HG02973 (cell line): ENCODE measurements around the gene CDC42BPA.
"Not testable (repeated sequence)": the region's sequence is repeated elsewhere in the genome, so short reads cannot be mapped to it uniquely, and the experiment has no call there.

ENCODE experiments used
- ATAC-seq: cut with Tn5 transposase; IDR thresholded peaks from one replicate; pipeline ENCODE4 v1.9.1; 2021; ENCODE audit warnings: moderate library complexity; ENCODE audit not compliant: unreplicated experiment

CDC42BPA gene

DNA sequence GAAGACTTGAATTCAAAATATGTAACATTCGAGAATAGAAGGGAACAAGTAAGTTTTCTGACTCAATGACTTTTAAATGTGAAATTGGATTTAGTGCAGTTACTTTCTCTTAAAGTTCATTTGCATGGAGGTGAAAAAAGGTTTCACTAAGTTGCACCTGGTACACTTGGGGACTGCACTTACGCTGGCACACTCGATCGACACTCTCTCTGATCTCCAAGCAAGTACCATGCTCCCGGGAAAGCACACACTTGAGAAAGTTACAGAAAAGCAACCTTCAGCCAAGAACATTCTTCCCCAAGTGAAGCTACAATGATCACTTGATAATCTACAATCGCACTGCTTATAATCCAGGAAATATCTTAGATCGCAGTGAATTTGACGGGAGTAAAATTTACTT is 315.1 kb downstream of the CDC42BPA start:
- no peak for ATAC-seq

DNA sequence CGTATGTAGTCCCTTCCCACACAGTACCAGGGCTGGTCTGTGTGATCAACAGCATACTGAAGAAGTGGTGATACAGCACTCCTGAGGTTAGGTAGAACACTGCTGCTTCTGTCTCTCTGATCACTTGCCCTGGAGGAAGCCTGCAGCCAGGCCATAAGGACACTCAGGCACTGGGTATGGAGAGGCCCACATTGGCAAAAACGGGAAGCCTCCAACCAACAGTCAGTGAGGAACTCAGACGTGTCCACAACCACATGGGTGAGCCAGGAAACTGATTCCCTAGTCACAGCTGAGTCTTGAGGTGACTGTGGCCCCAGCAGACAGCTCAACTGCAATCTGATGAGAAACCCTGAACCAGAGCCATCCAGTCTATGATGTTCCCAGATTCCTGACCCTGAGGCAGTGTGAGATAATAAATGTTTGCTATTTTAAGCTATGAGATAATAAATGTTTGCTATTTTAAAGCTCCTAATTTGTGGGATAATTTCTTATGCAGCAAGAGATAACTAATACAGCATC is 315.7 kb downstream of the CDC42BPA start:
- ATAC-seq = no peak

DNA sequence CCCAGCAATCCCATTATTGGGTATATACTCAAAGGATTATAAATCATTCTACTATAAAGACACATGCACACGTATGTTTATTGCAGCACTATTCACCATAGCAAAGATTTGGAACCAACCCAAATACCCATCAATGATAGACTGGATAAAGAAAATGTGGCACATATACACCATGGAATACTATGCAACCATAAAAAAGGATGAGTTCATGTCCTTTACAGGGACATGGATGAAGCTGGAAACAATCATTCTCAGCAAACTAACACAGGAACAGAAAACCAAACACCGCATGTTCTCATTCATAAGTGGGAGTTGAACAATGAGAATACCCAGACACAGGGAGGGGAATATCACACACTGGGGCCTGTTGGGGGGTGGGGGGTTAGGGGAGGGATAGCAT is 318.7 kb downstream of the CDC42BPA start:
- ATAC-seq = not testable (repeated sequence)

DNA sequence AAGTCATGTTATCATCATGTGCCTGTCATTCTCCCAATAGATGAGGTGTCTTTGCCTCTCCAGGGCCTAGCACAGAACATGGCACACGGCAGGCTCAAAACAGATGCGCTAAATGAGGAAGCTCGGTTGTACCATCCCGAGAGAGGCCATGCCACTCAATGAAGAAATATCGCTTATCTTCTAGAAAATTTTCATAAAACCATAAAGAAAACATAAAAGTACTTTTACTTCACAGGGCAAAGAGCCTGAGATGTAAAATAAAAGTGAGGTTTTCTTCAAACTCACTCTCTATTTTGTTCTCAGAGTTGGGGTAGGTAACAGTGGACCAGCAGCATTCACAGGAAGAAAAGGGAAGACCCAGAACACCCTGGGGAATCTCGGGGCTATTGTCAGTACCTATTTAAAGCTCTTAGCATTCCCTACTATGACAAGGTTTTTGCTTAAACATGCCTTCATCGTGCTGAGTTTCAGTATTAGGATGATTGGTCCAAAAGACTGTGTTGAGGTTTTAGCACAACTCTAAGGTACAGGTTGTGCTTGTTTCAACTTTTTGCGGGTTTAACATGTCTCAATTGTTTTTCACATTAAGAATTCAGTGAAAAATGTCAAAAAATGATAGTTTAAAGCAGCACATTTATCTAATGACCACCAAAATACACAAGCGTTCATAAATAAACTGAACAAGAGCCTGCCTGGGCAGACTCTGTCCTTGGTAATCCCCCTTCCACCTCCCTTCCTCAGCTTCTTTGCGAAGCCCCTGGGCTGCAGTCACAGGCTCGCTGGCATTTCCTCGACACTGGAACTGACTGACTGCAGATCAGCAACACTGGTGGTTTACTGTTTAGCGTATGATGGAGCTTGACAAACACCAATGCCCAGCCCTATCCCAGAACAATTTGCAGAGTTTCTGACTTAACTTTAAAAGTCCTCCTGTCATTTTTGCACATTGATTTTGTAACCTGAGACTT is 322.6 kb downstream of the CDC42BPA start:
- ATAC-seq = peak; percentile 99

DNA sequence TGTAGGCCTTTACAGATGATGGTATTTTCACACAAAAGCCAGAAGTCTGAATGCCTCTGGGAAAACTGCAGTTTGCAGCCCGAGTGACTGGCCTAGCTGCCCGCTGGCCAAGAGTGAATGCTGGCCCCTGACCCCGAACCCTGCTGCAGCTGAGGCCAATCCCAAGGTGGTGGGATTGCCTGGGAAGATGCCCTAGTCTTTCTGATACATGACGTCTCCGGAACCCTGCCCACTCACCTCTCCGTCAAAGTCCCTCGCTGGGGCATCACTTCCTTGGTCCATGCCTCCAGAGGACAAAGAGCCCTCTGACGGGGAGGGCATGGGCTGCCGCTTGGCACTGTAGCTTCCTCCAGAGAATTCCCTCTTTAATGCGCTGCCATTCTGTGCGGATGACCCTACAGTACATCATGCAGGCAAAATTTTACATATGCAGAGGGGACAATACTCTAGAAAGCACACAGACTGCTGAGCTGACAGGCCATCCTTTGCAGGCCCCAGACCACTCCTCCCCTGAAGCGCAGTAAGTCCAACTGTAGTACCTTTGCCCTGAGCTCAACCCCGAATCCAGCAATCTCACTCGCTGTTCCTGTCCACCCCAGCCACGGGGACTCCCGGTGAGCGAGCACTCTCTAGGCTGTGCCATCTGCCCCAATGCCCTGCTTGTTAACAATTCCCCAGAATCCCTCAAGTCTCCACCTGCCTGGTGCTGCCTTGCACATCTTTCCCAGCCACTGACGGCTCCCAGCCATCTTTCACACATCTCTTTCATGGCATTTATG is 323.5 kb downstream of the CDC42BPA start:
- no peak for ATAC-seq

DNA sequence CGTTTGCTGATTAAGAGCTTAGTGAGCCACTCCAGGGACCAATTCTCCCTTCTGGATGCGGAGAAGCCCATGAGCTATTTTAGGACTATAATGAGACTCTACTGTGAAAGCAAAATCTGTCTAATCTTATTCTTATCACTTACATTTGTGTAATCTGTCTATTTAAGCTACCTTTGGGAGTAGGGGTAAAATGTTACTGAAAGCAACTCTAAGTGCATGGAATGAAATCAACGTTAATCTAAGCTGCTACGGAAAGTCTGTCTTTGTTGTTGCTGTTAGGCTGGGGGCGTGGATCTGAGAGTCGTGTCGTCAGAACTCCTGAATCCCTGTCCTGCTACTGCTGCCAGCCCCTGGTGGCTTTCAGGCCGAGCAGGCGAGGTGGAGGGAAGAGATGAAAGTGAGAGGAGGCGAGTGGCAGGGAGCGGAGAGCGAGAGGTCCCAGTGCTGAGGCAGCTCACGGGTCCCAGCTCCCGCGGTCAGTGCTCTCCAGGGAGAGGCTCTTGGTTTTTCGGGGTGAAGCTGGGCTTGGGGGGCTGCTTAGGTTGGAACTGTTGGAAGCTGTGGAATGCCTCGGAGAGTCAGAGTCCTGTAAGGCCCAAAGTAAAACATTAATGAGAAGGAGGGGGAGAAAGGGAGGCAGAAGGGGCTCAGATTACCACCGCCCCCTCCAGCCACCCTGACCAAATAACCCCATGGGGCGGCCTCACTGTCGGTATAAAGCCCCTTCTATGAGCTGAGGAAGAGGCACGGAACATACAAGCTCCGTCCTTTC is 324.3 kb downstream of the CDC42BPA start:
- ATAC-seq = no peak

DNA sequence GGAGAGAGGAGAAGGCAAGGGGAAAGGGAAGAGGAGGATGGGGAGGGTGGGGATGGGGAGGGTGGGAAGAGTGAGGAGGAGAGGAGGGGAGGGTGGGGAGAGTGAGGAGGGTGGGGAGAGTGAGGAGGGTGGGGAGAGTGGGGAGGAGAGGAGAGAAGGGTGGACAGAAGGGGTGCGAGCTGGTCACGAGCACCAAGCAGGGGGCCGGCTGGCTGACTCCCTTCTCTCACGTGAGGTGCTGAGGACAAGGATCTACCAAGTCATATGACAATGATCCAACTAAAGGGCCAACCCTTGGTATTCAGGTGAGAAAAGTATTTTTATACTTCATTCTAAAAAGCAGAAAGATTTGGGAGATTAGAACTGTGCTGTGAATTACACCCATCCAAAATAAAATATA is 326.4 kb downstream of the CDC42BPA start:
- ATAC-seq = no peak

DNA sequence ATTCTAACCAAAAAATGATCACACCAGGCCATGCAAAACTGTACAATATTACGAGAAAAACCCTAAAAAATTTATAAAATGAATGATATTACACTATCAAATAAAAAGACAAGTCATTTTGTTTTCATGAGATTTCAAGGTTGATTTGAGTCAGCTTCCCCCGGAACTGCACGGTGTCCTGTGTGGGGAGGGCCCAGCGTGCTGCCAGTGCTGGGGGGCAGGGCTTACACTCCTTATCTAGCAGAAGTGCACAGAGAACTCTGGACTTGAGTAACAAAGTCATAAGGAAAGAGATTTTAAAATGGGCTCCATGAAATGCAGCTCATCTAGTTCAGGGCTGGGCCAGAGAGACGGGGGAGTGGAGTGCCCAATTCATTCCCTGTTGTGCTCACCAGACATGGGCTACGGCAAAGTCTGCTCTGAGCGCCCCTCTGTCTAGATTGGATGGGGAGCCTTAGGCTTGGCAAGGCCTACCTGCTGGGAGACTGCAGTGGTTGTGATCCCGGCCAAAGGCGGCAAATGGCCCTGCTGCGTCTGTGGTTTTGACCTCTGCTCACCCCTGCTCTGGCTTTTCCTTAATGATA is 328.1 kb downstream of the CDC42BPA start:
- ATAC-seq = no peak

DNA sequence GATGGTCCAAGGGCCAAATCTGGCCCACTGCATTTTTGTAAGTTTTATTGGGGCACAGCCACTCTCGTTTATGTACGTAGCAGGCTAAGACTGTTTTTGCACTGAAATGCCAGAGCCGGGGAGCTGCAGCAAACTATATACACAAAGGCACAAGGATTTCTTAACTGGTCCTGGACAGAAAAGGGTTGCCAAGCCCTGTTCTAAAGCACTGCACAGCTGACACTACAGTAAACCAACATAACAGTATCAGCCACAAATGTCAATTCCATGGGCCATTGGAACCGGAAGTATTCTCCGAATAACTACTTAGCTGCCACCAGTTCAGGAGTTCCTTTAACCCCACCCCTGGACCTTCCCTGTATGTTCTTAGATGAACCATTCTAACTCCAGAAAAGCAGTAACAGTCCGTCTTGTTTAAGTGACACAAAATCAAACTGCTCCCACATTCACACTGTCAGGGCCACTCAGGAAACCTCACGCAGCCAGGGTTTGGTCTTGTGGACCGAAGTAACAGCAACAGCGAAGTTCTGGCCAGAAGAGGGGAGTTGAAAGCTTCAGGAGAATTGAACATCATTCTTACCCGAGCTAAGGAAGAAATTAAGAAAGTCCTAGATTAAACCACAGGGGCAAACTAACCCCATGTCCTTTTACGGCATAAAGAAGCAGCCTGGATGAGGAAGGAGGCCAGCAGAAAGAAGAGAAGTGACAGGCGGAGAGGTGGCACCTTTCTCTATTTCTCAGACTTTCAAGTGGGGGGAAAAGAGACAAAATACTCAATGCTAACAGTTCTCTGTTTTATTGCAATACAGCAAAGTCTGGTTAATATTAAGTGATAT is 329.0 kb downstream of the CDC42BPA start:
- no peak for ATAC-seq

DNA sequence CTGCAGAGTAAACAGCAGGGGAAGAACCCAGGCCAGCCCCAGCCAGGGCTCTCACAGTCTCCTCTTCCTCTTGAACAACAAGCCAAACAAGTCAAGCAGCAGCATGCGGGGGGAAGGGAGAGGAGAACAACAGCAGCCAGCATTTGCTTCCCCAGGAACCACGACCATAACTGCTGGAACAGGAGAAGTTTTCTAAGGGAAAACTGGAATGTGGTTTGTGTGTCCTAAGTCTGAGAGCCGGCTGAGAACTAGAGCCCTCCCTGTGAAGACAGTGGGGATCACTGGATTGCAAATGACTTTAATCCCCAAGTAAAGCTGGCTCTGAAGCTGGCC is 330.0 kb downstream of the CDC42BPA start:
- no peak for ATAC-seq

DNA sequence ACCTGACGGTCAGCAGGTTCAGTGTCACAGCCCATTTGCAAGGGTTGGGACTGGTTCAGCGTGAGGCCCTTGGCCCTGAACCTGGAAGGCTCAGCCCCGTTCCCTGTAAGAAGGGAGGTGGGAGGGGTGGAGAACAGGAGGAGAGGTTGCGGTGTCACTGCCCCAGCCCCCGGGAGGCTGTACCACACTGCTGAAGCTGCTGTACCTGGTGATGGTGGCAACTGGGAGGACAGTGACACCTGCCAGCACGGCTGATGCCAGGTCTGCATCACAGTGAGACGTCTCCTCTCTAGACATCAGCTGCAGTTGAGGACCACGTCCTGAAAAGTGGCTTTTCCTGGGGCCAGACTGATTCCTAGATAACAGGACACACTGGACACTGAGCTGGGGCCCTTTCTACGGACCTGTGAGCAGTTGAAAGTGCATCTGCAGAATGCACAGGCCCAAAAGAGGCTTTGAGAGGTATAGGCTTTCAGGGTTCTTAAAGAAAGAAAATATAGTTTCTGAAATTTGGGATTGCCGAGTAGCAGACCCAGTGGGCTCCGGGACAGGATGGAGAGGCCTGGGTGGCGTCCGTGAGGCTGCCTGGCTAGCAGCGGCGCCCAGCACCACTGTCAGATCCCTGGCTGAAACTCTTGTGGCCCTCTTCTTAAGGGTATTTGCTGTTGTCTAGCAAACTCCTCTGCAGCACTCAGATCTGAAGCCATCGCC is 330.5 kb downstream of the CDC42BPA start:
- no peak for ATAC-seq

DNA sequence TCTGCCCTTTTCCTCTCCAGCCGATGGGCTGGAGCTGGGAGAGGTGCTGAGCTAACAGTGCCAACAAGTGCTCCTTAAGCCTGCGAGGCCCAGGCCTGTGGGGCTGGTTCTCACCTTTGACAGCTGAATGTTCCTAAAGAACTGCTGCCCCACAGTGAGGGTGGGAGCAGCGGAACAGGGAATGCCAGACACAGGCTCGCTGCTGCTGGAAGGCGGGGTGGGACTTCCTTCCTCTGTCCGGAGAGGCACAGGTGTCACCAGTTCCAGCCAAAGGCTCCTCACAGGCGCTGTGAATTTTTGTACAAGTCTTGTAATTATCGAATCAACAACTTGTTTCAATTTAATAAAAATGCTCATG is 331.1 kb downstream of the CDC42BPA start:
- ATAC-seq = no peak

DNA sequence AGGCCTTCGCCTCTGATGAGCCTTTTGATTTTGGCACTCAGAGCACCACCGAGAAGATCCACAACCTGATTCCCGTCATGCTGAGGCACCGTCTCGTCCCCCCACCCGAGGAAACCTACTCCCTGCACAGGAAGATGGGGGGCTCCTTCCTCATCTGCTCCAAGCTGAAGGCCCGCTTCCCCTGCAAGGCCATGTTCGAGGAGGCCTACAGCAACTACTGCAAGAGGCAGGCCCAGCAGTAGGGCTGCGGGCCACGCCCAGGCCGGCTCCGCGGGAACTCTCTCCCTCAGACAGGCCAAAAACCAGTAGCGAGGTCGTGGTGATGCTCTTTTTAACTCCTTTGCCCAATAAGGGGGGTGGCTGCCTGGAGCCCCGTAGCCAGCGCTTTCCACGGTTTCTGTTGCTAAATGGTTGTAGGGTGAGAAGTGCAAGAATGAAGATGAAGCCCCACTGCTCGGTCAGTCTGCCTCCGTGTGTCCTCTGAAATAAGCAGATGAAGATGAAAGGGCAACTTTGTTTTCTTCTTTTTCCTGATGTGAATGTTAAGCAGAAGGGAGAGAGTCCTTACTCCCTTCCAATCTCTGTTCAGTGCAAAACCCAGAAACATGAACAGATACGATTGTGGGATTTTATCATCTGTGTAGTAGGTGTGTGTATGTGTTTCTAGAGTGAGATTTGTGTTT is 331.7 kb downstream of the CDC42BPA start:
- ATAC-seq = no peak

DNA sequence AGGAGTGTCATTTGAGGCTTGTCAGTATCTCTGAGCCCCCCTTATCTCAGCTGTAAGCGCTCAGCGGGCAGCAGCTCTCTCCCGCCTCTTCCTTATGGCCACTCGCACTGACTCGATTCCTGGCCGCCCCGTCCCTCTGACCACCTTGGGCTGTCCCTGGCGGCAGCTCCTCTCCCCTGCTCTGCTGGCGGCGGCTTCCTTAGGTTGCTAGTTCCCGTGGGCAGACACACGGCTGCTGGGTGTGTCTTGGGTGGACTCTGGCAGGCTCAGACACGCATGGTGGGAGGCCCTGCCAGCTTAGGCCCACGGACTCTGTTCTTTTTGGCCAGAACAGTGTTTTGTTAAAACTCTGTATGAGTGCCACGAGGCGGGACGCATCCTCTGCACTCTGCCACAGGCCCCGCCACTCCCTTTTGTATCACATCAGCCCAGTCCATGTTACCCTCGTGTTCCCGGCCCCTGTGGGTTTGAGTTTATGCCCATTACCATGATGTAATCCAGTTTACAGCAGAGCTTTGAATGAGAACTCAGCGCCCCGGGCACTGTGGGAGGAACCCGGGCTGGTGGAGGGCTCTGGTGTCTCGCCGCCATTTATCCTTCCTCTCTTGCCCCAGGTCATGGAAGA is 332.3 kb downstream of the CDC42BPA start:
- no peak for ATAC-seq

DNA sequence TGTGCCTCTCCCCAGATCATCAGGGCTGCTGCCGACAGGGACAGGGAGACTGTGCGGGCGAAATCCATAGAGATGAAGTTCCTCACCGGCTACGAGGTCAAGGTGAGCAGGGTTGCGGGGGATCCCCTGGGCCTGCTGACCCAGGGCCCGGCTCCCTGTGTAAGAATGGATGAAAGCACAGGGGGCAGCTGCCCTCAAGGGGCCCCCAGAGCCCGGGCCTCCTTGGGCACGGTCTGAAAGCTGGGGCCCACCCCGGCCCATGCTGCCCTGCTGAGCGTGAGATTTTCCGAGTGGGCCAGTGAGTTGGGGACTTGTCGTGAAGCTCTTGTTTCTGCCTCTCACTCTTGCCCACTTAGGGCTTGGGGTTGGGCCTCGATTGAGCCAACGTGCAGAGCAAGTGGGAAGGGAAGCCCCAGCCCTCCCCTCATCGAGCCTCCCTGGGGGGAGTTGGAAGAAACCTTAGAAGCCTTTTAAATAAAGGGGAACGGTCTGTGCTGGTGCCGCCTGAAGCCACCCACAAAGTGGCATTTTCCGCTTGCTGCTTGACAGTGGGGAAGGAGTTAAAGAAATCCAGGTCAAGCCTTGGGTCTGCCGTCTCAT is 333.0 kb downstream of the CDC42BPA start:
- ATAC-seq = no peak

DNA sequence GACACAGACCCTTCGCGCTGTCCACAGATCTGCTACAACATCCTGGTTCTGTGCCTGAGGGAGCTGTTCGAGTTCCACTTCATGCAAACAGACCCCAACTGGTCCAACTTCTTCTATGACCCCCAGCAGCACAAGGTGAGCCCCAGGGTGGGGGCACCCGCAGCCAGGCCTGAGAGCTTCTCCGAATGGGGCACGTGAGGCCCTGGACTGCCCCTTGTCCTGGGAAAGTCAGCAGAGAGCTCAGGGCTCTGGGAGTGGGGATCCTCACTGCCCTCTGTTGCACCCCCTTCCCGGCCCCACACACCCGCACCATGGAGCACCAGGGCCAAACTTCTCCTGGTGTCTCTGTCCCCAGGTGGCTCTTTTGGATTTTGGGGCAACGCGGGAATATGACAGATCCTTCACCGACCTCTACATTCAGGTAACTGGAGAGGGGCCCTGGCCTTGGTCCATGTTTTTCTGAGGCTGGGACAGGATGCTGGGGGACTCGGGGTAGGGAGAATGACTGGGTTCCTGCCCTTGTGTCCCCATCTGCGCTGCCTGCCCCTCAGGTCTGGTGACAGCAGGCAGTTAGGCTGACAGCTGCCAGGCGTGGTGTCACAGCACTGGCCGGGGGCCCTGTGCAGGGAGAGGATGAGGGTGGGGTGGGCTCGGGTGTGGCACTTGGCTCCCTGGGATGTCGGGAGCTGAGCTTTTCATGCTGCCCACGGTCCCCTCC is 333.6 kb downstream of the CDC42BPA start:
- ATAC-seq = no peak

DNA sequence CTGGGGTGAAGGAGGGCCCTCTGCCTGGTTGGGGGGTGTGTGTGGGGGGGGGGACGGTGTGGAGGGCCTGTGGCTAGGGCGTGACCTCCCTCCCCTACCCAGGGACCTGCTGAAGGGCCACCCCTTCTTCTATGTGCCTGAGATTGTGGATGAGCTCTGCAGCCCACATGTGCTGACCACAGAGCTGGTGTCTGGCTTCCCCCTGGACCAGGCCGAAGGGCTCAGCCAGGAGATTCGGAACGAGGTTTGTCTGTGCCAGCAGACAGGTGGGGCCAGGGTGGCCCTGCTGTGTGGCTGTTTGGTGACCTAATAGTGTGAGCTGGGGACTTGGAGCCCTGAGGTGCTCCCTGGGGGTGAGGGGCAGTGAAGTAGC is 334.3 kb downstream of the CDC42BPA start:
- no peak for ATAC-seq
